Activated gamma-delta T cell treated with Interleukin-2 at 50 U/mL for 16 hours (primary cell): ENCODE results near the gene INAFM1.
"Not testable (repeated sequence)": the region's sequence is repeated elsewhere in the genome, so short reads cannot be mapped to it uniquely, and the experiment has no call there.

Source experiments
- DNase-seq: peaks from one replicate; pipeline ENCODE4 v3.0.0-alpha.2; 2020

INAFM1 gene

DNA sequence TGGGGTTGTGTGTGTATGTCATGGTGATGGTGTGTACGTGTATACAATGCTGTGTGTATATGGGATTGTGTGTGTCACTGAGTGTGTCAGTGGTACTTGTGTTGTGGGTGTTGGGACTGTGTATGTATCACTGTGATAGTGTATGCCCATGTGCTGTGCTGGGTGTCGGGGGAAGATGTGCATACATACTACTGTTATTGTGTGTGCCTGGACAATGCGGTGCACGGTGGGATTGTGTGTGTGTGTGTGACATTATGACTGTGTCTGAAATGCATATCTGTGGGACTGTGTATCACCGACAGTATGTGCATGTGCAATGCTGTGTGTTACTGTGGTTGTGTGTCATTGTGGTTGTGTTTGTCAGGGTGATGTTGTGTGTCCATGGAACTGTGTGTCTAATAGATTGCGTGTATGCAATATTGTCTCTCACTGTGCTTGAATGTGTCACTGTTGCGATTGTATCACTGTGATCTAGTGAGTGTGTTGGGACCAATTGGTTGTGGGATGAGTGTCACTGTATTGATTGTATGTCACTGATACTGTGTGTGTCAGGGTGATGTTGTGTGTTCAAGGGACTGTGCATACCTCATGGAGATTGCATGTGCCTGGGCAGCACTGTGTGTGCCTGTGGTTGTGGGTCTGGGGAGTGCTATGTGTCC lies 32.6 kb upstream of the INAFM1 start:
- no peak for DNase-seq

GRCh38 chr19:47243364-47243775 lies 31.3 kb upstream of the INAFM1 start:
- no peak for DNase-seq

DNA sequence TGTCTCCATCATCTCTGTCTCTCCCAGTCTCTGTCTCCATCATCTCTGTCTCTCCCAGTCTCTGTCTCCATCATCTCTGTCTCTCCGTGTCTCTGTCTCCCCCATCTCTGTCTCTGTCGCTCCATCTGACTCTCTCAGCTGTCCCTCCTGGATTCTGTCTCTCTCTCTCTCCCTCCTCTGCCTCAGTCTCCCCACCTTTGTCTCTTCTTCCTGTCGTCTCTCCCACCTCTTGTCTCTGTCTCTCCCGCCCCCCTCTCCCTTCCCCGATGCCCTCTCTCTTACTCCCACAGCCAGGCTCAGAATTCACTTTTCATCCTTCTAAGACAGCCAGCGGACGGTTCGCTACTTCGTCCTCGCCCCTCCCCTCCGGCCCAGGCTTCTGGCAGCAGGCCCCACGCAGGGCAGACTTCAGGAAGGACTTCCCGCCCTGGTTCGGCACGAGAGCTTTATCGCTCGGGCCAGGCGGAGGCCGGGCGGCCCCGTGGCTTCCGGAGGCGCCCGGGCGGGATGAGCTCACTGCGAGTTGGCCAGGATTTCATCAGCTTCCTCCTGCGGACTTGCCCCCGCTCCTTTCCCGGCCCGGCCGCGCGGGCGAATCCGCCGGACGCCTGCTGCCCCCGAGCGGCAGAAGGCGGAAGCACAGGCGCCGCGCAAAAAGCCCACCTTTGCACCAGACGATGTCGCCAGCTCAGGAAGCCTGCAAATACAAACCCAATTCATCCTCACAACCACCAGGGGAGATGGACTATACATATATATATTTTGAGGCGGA lies 30.7 kb upstream of the INAFM1 start:
- DNase-seq = peak; percentile 83

DNA sequence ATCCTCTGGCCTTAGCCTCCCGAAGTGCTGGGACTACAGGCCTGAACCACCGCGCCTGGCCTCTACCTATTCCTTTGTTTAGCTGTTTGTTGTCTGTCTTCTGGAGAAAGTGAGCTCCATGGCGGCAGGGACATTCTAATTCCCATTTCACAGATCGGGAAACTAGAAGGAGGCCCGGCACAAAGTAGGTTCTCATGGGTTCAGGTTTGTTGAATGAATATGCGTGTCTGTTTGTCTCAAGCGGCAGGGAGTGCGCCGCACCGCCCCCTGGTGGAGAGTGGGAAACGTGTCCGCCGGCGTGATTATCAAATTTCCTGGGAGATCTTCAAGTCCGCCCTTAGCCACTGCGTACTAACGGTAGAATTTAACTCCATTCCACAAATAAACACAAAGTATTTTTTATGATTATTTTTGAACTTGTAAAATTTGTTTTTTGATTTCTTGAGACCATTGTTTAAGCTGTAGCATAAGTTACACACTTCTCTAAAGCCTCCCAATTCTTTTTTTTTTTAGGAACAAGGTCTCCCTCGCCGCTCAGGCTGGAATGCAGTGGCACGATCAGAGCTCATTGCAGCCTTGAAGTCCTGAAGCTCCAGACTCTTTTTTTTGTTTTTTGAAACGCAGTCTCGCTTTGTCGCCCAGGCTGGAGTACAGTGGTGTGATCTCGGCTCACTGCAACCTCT lies 27.2 kb upstream of the INAFM1 start:
- DNase-seq = peak; percentile 77

GRCh38 chr19:47253016-47253415 lies 21.7 kb upstream of the INAFM1 start:
- not testable (repeated sequence) for DNase-seq

DNA sequence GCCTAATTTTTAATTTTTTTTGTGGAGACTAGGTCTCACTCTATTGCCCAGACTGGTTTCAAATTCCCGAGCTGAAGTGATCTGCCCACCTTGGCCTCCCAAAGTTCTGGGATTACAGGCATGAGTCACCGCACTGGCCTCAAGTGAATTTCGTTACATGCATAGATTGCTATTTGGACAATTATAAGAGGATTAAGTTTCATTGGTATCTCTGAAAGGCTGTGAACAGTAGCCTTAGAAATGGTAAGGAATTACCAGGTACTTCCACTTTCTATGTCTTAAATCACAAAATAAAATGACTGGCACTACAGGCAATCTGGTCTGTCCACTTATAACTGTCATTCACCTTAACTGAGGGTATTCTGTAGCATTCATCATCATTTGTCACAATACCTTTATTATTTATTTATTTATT lies 21.2 kb upstream of the INAFM1 start:
- DNase-seq = no peak

GRCh38 chr19:47253970-47254369 lies 20.7 kb upstream of the INAFM1 start:
- no peak for DNase-seq

- peak; percentile 88 for DNase-seq
Observed at GRCh38 chr19:47255879-47256692, 18.6 kb upstream of the INAFM1 start, which contains the start of gene CCDC9. TSS of gene CCDC9 (plus strand) at chr19:47256525. CDS start at chr19:47258401, 1,876 bp downstream.

- peak; percentile 100 for DNase-seq
Observed at GRCh38 chr19:47256693-47257410, 17.8 kb upstream of the INAFM1 start.

- DNase-seq = no peak
Observed at GRCh38 chr19:47257411-47258169, 17.1 kb upstream of the INAFM1 start.

- no peak for DNase-seq
Observed at GRCh38 chr19:47258434-47258833, 16.3 kb upstream of the INAFM1 start.

GRCh38 chr19:47258895-47259555 lies 15.7 kb upstream of the INAFM1 start:
- DNase-seq = no peak

- no peak for DNase-seq
Observed at GRCh38 chr19:47260476-47260875, 14.2 kb upstream of the INAFM1 start.

GRCh38 chr19:47261946-47262793 lies 12.5 kb upstream of the INAFM1 start:
- DNase-seq = not testable (repeated sequence)

DNA sequence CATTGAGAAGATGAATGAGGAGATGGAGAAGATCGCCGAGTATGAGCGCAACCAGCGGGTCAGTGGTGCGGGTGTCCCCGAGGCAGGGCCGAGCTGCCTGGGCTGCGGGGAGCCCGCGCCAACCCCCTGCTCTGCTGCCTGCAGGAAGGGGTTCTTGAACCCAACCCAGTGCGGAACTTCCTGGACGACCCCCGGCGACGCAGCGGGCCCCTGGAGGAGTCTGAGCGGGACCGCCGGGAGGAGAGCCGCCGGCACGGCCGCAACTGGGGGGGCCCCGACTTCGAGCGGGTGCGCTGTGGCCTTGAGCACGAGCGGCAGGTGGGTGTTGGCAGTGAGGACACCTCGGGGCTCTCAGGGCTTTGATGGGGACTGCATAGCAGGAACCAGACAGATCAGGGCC lies 10.1 kb upstream of the INAFM1 start:
- DNase-seq = no peak

DNA sequence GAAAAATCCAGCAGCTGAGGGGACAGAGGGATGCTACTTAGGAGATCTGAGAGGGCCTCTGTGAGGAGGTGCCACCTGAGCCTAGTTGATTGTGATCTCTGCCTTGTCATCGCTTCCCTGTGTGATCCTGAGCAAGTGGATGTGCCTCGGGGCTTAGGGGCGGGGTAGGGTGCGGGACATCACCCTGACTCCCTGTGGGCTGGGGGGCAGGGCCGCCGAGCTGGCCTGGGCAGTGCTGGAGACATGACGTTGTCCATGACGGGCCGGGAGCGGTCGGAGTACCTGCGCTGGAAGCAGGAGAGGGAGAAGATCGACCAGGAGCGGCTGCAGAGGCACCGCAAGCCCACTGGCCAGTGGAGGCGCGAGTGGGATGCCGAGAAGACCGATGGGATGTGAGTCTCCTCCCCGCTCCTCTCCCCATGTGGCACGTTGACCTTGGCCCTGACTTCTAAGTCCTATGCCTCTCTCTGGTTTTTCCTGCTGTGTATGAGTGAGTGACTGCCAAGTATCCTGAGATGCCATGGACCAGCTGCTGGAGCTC lies 8.2 kb upstream of the INAFM1 start:
- DNase-seq = no peak

DNA sequence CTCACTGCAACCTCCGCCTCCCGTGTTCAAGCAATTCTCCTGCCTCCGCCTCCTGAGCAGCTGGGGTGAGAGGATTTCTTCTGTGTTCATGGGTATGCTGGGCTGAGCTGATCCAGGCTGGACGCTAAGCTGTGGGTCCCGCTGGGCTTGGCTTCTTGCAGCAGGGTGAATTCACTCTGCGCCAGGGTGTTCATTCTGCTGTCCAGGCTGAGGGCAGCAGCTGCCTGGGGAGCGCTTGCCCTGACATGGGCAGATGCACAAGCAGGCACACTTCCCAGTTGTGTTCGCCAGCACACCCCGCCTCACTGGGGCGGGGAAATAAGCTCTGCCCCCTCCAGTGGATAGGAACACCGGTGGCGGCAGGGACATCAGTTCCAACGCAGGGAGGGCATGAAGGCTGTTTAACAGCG lies 7.3 kb upstream of the INAFM1 start:
- DNase-seq = no peak

GRCh38 chr19:47268028-47268427 lies 6.7 kb upstream of the INAFM1 start:
- DNase-seq = no peak

GRCh38 chr19:47269596-47269995 lies 5.1 kb upstream of the INAFM1 start:
- DNase-seq = no peak

DNA sequence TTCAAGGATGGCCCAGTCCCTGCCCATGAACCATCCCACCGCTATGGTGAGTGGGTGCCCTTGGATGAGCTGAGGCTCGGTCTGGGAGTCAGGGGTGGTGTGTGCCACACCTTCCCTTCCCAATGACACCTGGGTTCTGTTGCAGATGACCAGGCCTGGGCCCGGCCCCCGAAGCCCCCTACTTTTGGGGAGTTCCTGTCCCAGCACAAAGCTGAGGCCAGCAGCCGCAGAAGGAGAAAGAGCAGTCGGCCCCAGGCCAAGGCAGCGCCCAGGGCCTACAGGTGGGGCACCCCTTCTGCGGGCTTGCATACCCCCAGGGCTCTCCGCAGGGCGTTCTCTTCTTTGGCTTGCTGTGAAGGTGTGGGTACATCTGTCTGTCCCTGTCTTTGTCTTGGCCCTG lies 4.3 kb upstream of the INAFM1 start:
- DNase-seq = no peak
